Right ventricle myocardium superior (tissue), 1 donor: ENCODE measurements around the gene MACF1. TPM values are rescaled to one million over a fixed set of nuclear protein-coding genes. Genes with fewer than 3 reads are reported as not detected.
A peak's percentile ranks its signal among the peaks of the same experiment; 100 is the strongest.

ENCODE experiments used
- ATAC-seq: fragments of 200-7000 bp; cut with Tn5 transposase; one replicate; pipeline ENCODE4 v1.9.1; 2020; ENCODE audit warnings: mild to moderate bottlenecking; ENCODE audit not compliant: poor library complexity
- DNase-seq: peaks from one replicate; pipeline ENCODE4 v3.0.0-alpha.2; 2020
- intact Hi-C: fragments of 100-400 bp; cut with DNase I; formaldehyde crosslinking; loops from one replicate; pipeline ENCODE4 v1.11.2; 2022
- total RNA-seq: library from RNA; stranded (reverse); fragmentation: NEBNext Ultra II Directional; extraction: Animal tissue kit (Norgen Biotek cat#: 25700); gene quantifications from one replicate; pipeline ENCODE4 v1.2.1, GENCODE V29; 2021
- donor health status: DM: no; HTN: yes; CAD: no; lungs with severe emphysema.

Gene MACF1
- total RNA-seq, 1 donor from 2014 or later = 200 TPM

- DNase-seq (no peak), ATAC-seq (no peak)
- intact Hi-C loops = no loop called here
Observed at GRCh38 chr1:39413902-39414528, 209.5 kb downstream of the MACF1 start.

- ATAC-seq (no peak), DNase-seq (no peak)
- intact Hi-C loops = no loop called here
Observed at GRCh38 chr1:39415553-39415952, 211.1 kb downstream of the MACF1 start.

- DNase-seq (no peak), ATAC-seq (no peak)
- intact Hi-C loops = no loop called here
Observed at GRCh38 chr1:39416609-39417008, 212.1 kb downstream of the MACF1 start.

GRCh38 chr1:39418236-39418635 is 213.7 kb downstream of the MACF1 start:
- DNase-seq = no peak
- ATAC-seq = no peak
- intact Hi-C loops = no loop called here

DNA sequence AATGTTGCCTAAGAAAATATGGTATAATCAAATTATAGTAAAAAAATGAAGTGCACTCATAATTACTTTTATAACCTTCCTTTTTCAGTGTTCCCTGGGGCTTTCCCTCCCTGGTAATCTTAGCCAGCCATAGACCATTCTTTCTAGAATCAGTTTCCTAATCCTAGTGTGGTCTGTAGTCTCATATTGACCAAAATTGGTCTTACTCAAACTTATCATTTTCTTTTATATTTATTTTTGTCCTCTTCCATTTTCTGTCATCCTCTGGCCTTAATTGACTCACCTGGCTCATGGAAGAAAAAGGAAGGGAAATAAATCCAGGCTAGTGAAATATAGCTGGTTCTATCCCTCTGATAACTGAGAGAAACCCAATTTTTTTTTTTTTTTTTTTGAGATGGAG is 216.0 kb downstream of the MACF1 start:
- intact Hi-C loops = no loop called here
- DNase-seq (no peak), ATAC-seq (no peak)

- ATAC-seq (no peak), DNase-seq (no peak)
- intact Hi-C loops = no loop called here
Observed at GRCh38 chr1:39422614-39423013, 218.1 kb downstream of the MACF1 start.

- DNase-seq = no peak
- intact Hi-C loops = no loop called here
- ATAC-seq = no peak
Observed at GRCh38 chr1:39425151-39425550, 220.7 kb downstream of the MACF1 start.

GRCh38 chr1:39425634-39426033 is 221.1 kb downstream of the MACF1 start:
- intact Hi-C loops = no loop called here
- no peak for ATAC-seq
- DNase-seq = no peak

DNA sequence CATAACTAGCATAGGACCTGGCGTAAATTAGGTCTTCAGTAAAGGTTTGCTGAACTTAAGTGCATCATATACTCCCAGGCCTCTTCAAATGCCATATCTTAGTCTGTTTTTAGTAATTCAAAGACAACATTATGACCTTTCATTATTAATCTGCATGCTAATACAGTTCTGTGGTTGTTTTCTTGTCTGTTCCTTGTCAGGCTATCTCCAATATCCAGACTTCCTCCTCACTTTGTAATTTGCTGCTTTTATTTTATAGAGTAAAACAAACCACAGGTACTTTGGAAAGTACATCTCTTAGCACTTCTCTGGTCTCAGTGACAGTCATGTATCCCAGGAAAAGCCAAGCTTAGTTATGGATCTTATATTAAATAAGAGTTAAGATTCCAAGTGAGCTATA is 221.9 kb downstream of the MACF1 start:
- intact Hi-C loops = no loop called here
- ATAC-seq (no peak), DNase-seq (no peak)

DNA sequence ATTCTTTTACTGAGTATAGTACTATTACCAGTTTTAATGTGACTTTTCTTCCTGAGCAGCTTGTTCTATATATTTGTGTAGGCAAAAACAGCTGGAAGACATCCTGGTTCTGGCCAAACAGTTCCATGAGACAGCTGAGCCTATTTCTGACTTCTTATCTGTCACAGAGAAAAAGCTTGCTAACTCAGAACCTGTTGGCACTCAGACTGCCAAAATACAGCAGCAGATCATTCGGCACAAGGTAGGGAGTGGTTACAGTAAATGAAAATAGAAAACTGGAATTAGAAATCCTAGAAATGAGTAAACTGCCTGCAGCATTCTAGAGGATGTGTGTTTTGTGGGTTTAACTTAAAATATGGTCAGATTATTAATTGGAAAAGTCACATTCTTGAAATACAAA is 222.9 kb downstream of the MACF1 start:
- peak; percentile 88 for ATAC-seq
- DNase-seq = no peak
- intact Hi-C loops = no loop called here

- DNase-seq = no peak
- intact Hi-C loops = no loop called here
- ATAC-seq = no peak
Observed at GRCh38 chr1:39427912-39428311, 223.4 kb downstream of the MACF1 start.

- ATAC-seq = no peak
- no peak for DNase-seq
- intact Hi-C loops = loop anchor here (10.0 kb wide), 1 partner anchor 77 kb away; no protein-coding TSS in a partner anchor
Observed at GRCh38 chr1:39431927-39432326, 227.4 kb downstream of the MACF1 start.

- intact Hi-C loops = loop anchor here (10.0 kb wide), 1 partner anchor 80 kb away; no protein-coding TSS in a partner anchor
- no peak for DNase-seq
- peak; percentile 94 for ATAC-seq
Observed at GRCh38 chr1:39434797-39435395, 230.4 kb downstream of the MACF1 start.

GRCh38 chr1:39435597-39435996 is 231.1 kb downstream of the MACF1 start:
- intact Hi-C loops = loop anchor here (10.0 kb wide), 1 partner anchor 81 kb away; no protein-coding TSS in a partner anchor
- DNase-seq = no peak
- no peak for ATAC-seq

DNA sequence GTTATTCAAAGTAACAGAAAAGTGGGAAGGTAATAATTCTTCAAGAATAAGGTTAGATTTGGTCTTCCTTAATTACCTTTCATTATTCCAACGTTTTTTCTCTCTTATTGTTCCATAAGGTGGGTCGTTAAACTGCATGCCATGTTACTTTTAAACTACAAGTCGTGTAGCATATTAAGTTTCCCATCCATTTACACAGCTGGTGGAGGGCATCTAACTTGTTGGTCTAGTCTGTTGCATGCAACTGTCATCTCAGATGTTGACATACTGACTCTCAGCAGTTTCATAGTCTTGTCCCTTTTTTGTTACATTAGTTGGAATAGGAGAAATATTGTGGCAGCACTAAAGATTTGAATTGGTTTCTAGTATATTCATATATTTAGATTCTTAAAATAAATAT is 232.3 kb downstream of the MACF1 start:
- intact Hi-C loops = loop anchor here (10.0 kb wide), 1 partner anchor 82 kb away; no protein-coding TSS in a partner anchor
- ATAC-seq = no peak
- no peak for DNase-seq

DNA sequence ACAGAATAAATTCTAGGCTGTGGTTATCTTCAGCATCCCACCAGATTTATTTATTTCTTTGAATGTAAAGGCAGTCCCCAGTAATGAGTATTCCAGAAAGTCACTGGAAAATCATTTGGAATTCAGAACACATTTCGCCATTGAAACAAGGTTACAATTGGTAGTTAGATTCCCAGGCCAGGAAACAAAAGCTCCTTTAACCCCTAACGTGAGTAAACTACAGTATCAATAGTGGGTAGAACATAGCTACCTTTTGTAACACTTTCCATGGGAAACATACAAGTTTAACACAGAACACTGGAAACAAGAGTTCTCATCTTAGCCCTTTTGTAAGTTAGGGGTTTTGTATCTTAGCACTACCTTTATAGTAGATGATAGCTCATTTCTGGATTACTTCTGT is 233.5 kb downstream of the MACF1 start:
- intact Hi-C loops = loop anchor here (10.0 kb wide), 1 partner anchor 83 kb away; no protein-coding TSS in a partner anchor
- DNase-seq = no peak
- no peak for ATAC-seq

DNA sequence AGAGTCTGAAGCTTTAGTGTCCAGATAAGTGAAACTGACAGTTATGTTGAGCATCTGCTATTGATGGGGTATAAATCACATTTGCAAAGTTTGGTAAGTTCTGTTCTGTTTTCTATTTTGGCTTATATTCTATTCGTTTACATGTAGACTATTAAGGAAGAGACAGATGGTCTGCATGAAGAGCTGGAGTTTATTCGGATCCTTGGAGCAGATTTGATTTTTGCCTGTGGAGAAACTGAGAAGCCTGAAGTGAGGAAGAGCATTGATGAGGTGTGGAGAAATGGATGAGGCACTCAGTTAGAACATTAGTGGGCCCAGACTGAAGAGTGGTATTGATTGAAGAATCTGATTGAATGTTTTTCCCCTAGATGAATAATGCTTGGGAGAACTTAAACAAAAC is 236.4 kb downstream of the MACF1 start:
- intact Hi-C loops = no loop called here
- DNase-seq (no peak), ATAC-seq (no peak)

- ATAC-seq = no peak
- no peak for DNase-seq
- intact Hi-C loops = no loop called here
Observed at GRCh38 chr1:39441797-39442196, 237.3 kb downstream of the MACF1 start.

DNA sequence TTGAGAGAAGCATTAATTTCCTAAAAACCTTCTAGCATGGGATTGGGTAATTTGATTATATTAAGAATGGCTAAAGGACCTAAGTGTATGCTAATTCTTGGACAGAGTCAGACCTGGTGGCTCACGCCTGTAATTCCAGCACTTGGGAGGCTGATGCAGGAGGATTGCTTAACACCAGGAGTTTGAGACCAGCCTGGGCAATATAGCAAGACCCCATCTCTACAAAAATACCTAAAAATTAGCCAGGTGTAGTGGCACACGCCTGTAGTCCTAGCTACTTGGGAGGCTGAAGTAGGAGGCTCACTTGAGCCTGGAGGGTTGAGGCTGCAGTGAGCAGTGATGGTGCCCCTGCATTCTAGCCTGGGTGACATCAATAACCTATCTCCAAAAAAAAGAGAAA is 241.1 kb downstream of the MACF1 start:
- DNase-seq (no peak), ATAC-seq (no peak)
- intact Hi-C loops = no loop called here

- ATAC-seq (no peak), DNase-seq (no peak)
- intact Hi-C loops = no loop called here
Observed at GRCh38 chr1:39446986-39447567, 242.6 kb downstream of the MACF1 start.
